Ascending aorta (tissue), 2 donors: ENCODE measurements around the gene HOXD4. TPM values are rescaled to one million over a fixed set of nuclear protein-coding genes. Genes with fewer than 3 reads are reported as not detected.

Experiments
- DNase-seq, 2 donors: peaks; one replicate each; pipeline ENCODE4 v3.0.0-alpha.2; 2019; ENCODE audit warnings: low spot score in 2 of 2
- H3K27ac ChIP-seq, 2 donors: fragments of 200-600 bp; sonication (generic); one replicate each; pipeline ENCODE4 v1.5.1; 2016 to 2017; ENCODE audit warnings: mild to moderate bottlenecking in 1 of 2
- H3K27me3 ChIP-seq: fragments of 200-600 bp; sonication (generic); one replicate; pipeline ENCODE4 v1.5.1; 2017
- H3K36me3 ChIP-seq, 2 donors: fragments of 200-600 bp; sonication (generic); one replicate each; pipeline ENCODE4 v1.5.1; 2016
- H3K4me1 ChIP-seq, 2 donors: fragments of 200-600 bp; sonication (generic); one replicate each; pipeline ENCODE4 v1.5.1; 2016 to 2017; ENCODE audit warnings: mild to moderate bottlenecking in 1 of 2
- H3K4me3 ChIP-seq, 2 donors: fragments of 200-600 bp; sonication (generic); one replicate each; pipeline ENCODE4 v1.5.1; 2016 to 2017; ENCODE audit warnings: mild to moderate bottlenecking in 1 of 2
- H3K9me3 ChIP-seq, 2 donors: fragments of 200-600 bp; sonication (generic); one replicate each; pipeline ENCODE4 v1.5.1; 2016
- CTCF ChIP-seq, 3 experiments: fragments of 200-600 bp in 2 of 3; fragments of 450-650 bp in 1 of 3; sonication (generic) in 2 of 3; IDR thresholded peaks; one replicate each; pipeline ENCODE4 v1.5.1; 2016 to 2019; ENCODE audit warnings: antibody characterized with exemption in 3 of 3, mild to moderate bottlenecking in 1 of 3, moderate library complexity in 1 of 3
- intact Hi-C: fragments of 100-400 bp; cut with DNase I; formaldehyde crosslinking; loops from one replicate; pipeline ENCODE4 v1.15.1; 2023
- total RNA-seq: library from RNA; depleted of rRNA; stranded (reverse); fragments of >200 nt; gene quantifications from one replicate; pipeline ENCODE4 v1.1.0, GENCODE V29; 2016

The HOXD4 gene
- total RNA-seq, 1 donor from 2014 or later: 13.6 TPM

- Histone ChIP-seq H3K36me3 (peaks cover 6 to 18% of the 10 kb centered on the region in 2 donors), H3K4me3 (no peak overlapping the region), H3K9me3 (no peaks in the 10 kb centered on the region), H3K4me1 (no peaks in the 10 kb centered on the region), H3K27ac (no peak overlapping the region), H3K27me3 (no peaks in the 10 kb centered on the region)
- no peak for DNase-seq
- no peak for TF ChIP-seq CTCF (IDR thresholded peaks at IDR 0.05)
- intact Hi-C loops: no loop called here
Observed at GRCh38 chr2:176148751-176149421, 2.5 kb upstream of the HOXD4 start.

DNA sequence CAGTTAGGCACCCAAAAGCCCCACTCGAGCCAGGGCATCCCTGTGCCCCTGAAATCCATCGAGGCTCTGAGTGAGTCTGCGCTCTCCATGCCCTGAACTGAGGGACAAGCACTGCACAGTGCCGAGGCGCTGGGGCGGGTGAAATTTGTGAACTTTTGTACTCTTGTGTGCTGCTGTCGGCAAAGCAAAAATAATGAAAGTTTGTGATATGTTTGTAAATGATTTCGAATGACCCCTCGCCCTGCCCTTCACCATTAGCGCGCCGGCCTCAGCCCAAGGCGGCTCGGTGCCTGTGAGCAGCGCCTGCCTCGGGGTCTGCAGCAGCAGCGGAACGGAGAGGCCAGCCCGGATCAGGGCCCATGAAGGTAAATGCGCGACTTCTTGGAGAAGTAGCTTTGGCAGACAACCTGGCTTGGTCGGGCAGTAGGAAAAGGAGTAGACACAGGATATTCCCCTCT lies 1.8 kb upstream of the HOXD4 start:
- Histone ChIP-seq H3K36me3 (peaks cover 6 to 18% of the 10 kb centered on the region in 2 donors), H3K4me3 (no peak overlapping the region), H3K27me3 (no peaks in the 10 kb centered on the region), H3K27ac (no peak overlapping the region), H3K4me1 (no peaks in the 10 kb centered on the region), H3K9me3 (no peaks in the 10 kb centered on the region)
- DNase-seq: no peak
- TF ChIP-seq CTCF (IDR thresholded peaks at IDR 0.05): no peak
- intact Hi-C loops: no loop called here

GRCh38 chr2:176149939-176150583 lies 1.3 kb upstream of the HOXD4 start:
- no peaks in the 10 kb centered on the region for H3K9me3 ChIP-seq
- no peaks in the 10 kb centered on the region for H3K4me1 ChIP-seq
- no peak overlapping the region for H3K4me3 ChIP-seq
- DNase-seq: no peak
- intact Hi-C loops: no loop called here
- TF ChIP-seq CTCF (IDR thresholded peaks at IDR 0.05): no peak
- no peaks in the 10 kb centered on the region for H3K27me3 ChIP-seq
- H3K27ac ChIP-seq: no peak overlapping the region
- peaks cover 6 to 14% of the 10 kb centered on the region in 2 donors for H3K36me3 ChIP-seq

- no peak for TF ChIP-seq CTCF (IDR thresholded peaks at IDR 0.05)
- peaks cover 6 to 14% of the 10 kb centered on the region in 2 donors for H3K36me3 ChIP-seq
- no peaks in the 10 kb centered on the region for H3K4me1 ChIP-seq
- no peak for DNase-seq
- H3K4me3 ChIP-seq: no peak overlapping the region
- H3K9me3 ChIP-seq: no peaks in the 10 kb centered on the region
- H3K27ac ChIP-seq: no peak overlapping the region
- H3K27me3 ChIP-seq: no peaks in the 10 kb centered on the region
- intact Hi-C loops: no loop called here
Observed at GRCh38 chr2:176150584-176151441, 537 bp upstream of the HOXD4 start.

DNA sequence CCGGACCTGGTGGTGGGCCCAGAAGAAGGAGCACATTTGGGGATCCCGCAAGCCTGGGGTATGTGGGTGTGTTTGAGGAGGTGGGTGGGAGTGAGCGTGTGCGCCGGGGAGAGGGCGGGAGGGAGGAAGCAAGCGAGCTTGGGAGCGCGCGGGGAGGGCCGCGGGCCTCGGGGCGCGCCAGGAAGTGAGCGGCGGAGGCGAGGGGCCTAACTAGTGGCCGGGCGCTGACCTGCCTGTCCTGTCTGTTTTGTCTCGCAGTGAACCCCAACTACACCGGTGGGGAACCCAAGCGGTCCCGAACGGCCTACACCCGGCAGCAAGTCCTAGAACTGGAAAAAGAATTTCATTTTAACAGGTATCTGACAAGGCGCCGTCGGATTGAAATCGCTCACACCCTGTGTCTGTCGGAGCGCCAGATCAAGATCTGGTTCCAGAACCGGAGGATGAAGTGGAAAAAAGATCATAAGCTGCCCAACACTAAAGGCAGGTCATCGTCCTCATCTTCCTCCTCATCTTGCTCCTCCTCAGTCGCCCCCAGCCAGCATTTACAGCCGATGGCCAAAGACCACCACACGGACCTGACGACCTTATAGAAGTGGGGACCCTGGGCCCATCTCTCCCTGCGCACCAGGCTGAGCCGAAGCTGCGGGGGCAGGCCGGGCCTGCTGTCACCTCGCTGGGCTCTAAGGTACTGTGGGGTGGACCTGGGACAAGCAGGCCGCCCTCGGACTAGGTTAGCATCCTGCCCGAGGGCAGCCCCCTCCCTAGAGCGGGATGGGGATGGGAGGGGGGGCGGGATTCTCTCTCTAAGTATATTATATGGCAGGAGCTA lies 1.2 kb downstream of the HOXD4 start:
- Histone ChIP-seq H3K27ac (no peak overlapping the region), H3K4me3 (peak overlapping the region in 1 of 2 donors; percentile 3), H3K27me3 (peaks cover 7% of the 10 kb centered on the region), H3K9me3 (no peaks in the 10 kb centered on the region), H3K36me3 (peaks cover 6 to 18% of the 10 kb centered on the region in 2 donors), H3K4me1 (no peaks in the 10 kb centered on the region)
- TF ChIP-seq CTCF (IDR thresholded peaks at IDR 0.05): no peak
- intact Hi-C loops: no loop called here
- DNase-seq: peak in 1 of 2 donors; percentile 37
